HG03342 (cell line): ENCODE results near the gene ADAT3.
A peak's percentile ranks its signal among the peaks of the same experiment; 100 is the strongest.
"Not testable (repeated sequence)": the region's sequence is repeated elsewhere in the genome, so short reads cannot be mapped to it uniquely, and the experiment has no call there.

ENCODE experiments used
- ATAC-seq: cut with Tn5 transposase; IDR thresholded peaks from one replicate; pipeline ENCODE4 v1.9.1; 2021; ENCODE audit warnings: mild to moderate bottlenecking, moderate library complexity; ENCODE audit not compliant: unreplicated experiment

The ADAT3 gene

DNA sequence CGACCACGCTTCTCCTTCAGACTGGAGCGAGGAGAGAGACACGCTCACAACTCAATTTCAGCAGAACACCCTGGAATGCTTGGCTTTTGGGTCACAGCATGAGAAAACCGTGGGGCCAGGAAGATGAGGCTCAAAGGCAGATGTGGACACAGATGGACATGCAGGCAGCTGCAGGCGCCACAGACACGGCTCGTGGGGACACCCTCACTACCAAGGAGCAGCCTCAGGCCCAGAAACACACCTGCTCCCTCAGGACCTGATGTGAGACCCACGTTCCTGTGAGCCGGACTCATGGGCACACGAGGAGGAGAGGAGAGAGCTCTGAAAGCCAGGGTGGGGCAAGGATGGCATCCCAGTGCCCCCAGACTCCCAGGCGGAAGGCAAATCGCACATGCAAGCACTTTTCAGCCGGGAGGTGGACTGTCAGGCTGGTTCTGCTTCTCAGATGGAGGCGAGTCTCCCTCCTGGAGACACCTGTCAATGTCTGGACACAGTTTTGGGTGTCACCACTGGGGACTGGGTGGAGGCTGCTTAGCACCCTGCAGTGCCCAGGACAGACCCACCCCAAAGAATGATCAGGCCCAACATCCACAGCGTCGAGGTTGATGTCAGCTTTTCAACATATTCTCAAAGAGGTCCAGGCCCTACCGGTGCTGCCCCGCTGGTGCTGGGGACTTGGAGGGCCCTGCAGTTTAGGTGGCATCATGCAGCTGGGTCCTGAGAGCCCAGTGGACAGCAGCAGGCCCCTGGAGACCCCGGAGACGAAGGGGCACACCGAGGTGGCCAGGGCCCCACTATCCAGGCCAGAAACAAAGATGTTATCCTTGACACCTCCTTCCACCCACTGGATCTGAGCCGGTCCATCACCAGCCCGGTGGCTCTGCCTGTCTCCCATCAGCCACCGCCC, 22.2 kb upstream of the ADAT3 start:
- no peak for ATAC-seq

DNA sequence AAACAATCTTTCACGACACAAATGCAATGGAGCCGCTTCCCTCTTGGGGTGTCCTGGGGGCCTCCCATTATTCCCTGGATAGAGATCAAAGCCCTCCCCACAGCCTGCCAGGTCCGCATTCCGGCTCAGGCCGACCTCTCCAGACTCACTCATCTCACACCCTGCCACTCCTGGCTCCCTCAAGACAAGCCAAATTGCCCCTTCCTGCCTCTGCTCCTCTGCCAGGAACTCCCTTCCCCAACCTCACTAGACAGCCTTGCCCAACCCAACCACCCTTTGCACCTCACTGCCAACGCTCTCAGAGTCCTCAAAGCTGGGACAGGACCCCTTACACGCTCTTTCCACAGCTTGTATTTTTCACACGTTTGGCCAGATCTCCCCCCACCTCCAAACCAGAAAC, 21.4 kb upstream of the ADAT3 start:
- ATAC-seq, result no peak

DNA sequence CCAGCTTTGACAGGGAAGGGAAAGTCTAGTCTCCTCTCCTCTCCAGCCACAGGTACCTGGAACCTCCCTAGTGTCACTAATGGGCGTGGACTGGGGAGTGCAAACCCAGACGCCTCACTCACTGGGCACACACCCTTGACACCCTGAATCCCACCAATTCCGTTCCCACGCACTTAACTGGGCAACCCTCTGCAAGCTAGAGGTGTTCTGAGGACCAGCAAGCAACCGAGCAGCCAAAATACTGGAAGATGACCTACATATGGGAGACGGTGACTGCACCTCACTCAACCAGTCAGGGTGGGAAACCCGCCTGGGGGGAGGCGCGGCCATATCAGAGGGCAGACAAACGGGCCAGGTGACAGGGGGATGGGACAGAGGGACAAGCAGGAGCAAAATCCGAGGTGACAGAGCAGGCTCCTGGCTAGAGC, 20.9 kb upstream of the ADAT3 start:
- no peak for ATAC-seq

DNA sequence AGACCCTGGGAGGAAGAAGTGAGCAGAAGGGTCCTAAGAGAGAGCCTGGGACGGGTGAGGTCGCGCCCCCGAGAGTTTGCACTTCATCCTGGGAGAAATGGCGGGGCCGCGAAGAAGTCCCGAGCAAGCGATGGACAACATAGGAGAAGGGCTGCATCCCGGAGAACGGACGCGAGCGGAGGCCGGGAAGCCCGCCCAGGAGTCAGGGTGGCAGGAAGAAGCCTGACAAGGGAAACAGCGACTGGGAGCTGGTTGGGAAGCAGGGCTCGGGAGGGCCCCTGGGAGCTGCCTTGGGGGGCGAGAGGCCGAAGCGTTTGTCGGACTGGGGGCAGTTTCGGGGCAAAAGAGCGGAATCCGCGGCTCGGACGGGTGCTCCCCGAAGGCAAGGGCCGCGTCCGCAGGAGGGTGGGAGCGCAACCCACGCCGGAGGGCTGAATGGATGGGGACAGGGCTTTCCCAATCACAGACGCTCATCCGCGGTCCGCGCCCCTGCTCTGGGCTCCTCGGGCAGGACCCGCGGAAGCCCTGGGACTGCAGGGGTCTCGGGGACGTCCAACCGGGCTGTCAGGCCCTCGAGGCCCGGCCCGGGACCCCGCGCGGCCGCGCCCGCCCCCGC, 20.4 kb upstream of the ADAT3 start:
- ATAC-seq, result no peak

DNA sequence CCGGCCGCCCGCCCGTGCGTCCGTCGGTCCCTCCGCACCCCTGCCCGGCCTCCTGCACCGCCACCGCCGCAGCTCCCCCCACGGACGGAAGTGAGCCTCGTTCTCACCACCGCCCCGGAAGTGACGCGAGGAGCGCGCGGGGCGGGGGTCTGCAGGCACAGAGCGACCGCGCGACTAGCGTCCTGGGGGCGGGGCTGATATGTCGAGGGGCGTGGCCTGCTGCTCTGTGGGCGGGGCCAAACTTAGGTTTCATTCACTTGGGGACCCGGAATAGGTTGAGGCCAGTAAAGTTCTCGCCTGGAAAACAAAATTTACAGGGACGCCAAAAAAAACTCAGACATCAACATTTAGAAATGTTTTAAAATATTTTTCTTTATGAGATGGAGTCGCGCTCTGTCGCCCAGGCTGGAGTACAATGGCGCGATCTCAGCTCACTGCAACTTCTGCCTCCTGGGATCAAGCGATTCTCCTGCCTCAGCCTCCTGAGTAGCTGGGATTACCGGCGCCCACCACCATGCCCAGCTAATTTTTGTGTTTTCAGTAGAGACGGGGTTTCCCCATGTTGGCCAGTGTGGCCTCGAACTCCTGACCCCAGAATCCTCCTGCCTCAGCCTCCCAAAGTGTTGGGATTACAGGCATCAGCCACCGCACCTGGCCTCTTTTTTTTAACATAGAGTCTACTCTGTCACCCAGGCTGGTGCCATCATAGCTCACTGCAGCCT, 19.6 kb upstream of the ADAT3 start, which contains the start of gene ABHD17A:
ABHD17A (minus strand) TSS at position 99 of the 722 bp plus-strand sequence. CDS start 3,930 bp downstream, outside the sequence.
- ATAC-seq, result peak; percentile 77

DNA sequence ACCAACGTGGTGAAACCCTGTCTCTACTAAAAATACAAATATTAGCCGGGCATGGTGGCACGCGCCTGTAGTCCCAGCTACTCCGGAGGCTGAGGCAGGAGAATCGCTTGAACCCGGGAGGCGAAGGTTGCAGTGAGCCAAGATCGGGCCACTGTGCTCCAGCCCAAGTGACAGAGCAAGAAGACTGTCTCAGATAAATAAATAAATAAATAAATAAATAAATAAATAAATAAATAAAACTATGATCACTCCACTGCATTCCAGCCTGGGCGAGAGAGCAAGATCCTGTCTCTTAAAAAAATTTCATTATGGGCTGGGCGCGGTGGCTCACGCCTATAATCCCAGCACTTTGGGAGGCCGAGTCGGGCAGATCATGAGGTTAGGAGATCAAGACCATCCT, 18.8 kb upstream of the ADAT3 start:
- not testable (repeated sequence) for ATAC-seq

DNA sequence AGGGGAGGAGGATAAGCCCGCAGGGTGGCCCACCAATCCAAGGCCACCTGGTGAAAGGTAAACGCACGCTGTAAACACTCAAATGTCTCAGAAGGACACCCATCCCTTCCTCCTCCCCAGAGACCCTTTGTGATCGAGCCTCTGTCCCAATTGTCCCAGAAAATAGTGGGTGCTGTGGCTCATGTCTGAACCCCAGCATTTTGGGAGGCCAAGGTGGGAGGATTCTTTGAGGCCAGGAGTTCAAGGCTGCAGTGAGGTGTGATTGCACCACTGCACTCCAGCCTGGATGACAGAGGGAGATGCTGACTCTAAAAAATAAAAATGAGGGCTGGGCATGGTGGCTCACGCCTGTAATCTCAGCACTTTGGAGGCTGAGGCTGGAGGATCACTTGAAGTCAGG, 16.8 kb upstream of the ADAT3 start:
- no peak for ATAC-seq

DNA sequence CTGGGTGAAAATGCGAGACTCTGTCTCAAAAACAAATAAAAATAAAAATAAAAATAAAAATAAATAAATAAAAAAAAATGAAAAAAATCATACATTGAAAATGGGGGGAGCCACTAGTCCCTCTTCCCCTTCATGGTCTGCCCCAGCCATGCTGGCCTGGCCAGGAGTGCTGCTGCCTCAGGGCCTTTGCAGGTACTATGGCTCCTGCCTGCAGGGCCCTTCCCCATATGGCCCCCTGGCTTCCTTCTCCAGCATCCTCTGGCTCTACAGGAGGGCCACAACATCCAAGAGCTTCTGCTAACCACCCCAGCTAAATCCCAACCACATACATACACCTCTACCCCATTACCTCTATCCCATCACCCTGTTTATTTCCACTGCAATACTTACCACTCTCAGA, 15.3 kb upstream of the ADAT3 start:
- no peak for ATAC-seq

DNA sequence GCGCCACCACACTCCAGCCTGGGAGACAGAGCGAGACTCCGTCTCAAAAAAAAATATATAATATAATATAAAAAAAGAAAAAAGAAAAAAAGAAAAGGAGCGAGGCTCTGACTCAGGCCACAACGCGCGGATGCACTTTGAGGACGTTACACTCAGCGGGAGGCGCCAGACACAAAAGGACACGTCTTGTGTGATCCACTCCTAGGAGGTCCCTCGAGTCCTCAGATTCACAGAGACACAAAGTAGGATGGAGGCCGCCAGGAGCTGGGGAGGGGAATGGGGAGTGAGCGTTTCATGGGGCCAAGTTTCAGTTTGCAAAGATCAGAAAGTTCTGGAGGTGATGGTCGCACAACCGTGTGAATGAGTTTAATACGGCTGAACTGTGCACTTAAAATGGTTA, 11.4 kb upstream of the ADAT3 start:
- ATAC-seq, result no peak

DNA sequence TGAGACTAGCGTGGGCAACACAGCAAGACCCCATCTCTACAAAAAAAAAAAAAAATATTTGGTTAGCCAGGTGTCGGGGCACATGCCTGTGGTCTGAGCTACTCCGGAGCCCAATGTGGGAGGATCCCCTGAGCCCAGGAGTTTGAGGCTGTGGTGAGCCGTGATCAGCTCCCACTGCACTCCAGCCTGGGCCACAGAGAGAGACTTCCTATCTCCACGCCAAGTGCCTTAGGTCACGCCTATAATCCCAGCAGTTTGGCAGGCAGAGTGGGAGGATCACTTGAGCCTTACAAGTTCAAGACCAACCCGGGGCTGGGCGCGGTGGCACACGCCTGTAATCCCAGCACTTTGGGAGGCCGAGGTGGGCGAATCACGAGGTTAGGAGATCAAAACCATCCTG, 8.7 kb upstream of the ADAT3 start:
- no peak for ATAC-seq

DNA sequence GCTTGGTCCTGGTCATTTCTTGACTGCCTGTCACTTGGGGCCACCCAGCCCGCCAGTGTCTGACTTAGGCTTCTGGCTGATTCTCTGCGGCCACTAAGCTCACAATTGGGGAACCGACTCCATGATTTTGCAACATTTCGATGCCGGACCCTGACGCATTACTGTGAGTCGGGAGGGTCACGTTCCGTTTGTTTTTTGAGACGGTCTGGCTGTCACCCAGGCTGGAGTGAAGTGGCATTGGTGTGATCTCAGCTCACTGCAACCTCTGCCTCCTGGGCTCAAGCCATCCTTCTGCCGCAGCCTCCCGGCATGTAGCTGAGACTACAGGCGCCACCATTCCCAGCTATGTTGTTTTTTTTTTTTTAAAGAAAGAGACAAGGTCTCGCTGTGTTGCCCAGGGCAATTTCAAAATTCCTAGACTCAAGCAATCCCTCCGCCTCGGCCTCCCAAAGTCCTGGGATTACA, 3.2 kb upstream of the ADAT3 start:
- no peak for ATAC-seq

DNA sequence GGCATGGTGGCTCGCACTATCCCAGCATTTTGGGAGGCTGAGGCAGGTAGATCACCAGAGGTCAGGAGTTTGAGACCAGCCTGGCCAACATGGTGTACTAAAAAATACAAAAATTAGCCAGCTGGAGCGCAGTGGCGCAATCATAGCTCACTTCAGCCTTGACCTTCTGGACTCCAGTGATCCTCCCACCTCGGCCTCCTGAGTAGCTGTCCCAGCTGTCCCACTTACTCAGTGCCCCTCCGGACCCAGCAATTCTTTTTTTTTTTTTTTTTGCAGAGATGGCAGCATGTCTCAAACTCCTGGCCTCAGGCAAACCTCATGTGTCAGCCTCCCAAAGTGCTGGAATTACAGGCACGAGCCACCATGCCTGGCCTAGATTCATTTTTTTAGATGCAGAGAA, 2.3 kb upstream of the ADAT3 start:
- no peak for ATAC-seq

DNA sequence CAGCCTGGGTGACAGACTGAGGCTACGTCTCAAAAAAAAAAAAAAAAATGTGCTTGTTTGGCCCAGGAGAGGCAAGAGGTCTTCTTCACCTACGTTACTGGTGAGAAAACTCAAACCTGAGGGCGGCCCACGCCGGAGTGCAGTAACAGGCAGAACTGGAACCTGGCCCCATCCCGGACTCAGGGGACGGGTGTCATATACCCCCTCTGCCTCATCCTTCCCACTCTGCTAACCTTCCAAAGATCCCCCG, 414 bp upstream of the ADAT3 start:
- no peak for ATAC-seq

DNA sequence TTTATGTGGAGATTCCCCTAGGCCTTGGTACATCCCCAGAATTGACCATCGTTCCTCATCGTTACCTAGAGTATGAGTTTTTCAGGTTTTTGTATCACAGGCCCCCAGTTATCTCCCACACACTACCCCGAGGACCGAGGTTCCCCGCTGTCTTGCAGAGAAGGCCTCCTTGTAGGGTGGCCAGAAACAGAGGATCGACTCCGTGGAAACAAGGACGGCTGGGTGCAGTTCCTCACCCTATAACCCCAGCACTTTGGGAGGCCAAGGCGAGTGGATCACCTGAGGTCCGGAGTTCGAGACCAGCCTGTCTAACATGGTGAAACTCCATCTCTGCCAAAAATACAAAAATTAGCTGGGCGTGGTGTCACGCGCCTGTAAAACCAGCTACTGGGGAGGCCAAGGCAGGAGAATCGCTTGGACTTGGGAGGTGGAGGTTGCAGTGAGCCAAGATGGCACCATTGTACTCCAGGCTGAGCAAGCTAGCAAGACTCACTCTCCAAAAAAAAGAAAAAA, 720 bp downstream of the ADAT3 start:
- ATAC-seq, result no peak

DNA sequence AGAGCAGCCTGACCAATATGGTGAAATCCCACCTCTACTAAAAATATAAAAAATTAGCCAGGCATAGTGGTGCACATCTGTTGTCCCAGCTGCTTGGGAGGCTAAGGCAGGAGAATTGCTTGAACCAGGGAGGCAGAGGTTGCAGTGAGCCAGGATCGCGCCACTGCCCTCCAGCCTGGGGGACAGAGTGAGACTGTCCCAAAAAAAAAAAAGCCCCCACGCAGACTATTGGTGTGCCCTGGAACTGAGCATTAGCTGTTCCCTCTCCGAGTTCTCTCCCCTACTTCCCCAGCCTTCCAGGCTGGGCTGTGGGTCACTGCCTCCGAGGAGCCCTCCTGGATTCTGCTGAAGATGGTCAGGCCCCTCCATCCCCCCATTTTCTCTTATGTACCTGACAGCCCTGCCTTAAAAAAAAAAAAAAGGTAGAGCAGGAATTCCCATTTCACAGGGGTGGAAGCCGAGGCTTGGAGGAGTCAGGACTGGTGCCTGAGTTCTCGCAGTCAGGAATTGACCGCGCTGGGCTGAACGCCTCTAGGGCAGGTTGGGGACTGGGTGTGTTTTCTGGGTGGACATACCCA, 1.9 kb downstream of the ADAT3 start:
- ATAC-seq, result no peak

DNA sequence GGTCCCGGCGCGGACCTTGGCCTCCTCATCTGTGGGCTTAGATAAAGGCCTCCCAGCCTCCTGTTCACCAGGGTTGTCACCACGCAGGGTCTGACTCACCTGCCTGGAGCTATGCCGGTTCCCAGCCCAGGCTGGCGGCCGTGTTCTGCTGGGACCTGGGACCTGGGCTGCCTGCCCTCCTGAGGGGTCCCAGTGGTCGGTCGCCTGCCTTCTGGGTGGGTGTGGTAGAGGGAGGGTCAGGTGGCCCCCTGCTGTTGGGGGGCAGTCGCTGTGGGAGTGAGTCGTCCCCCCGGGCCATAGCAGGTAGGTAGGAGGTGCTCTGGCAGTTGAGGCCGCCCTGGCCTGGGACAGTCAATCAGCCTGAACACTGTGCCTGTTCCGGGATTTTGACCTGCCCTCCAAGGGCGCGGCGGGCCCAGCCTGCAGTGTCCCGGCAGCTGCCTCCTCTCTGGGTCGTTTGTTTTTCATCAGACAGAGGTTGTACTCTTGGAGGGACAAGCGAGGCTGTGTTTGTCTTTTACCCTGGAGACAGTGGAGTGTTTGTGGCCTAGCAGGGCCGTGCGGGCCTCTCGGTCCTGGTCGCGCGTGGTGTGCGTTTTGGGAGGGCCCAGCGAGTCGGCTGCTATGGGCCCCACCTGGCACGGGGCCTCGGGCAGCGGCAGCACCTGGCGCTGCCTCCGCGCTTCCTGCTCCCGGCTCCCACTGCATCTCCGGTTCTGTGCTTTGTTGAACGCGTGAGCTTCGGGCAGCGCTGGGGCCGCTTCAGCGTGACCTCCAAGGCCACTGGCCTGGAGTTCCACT, 2.6 kb downstream of the ADAT3 start:
- ATAC-seq, result no peak

DNA sequence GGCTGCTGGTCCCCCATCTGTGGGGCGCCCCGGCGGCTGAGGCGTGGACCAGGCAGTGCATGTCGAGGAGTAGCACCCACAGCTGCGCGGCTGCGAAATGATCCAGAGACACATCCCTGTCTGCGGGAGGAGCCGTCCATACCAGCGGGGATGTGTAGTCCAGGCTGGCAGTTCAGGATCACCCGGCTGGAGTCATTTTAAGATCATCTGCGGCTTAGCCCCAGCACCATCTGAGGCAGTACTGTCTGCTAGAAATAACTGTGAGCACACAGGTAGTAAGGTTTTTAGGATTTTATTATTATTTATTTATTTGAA, 3.1 kb downstream of the ADAT3 start:
- ATAC-seq, result no peak

DNA sequence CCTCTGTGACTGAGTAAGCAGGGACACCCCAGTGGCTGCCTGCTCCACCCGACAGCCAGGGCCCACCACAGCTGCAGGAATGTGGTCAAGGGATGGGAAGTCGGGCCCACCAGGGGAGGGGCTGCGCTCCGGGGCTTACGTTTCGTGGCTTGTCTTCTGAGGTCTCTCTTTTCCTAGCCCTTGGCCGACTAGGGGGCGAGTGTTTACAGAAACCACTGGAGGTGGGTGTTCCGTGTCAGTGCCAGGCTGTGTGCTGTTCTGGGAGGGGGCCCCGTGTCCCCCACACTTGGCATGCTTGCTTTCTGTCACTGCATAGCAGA, 4.5 kb downstream of the ADAT3 start:
- no peak for ATAC-seq

DNA sequence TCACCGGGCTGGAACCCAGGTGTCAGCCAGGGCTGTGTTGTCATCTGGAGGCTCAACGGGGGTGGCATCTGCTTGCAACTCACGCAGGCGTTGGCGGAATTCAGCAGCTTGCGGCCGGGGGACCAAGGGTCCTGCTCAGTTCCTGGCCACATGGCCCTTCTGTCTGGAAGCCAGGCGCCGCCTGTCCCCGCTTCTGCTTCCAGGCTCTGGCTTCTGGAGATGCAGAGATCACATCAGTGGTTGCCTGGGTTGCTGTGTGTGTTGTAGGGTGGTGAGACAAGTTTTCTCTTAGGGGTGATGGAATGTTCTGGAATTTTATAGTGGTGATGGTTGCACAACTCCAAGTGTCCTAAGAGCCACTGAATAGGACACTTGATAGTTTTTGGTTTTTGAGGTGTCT, 5.0 kb downstream of the ADAT3 start:
- no peak for ATAC-seq

DNA sequence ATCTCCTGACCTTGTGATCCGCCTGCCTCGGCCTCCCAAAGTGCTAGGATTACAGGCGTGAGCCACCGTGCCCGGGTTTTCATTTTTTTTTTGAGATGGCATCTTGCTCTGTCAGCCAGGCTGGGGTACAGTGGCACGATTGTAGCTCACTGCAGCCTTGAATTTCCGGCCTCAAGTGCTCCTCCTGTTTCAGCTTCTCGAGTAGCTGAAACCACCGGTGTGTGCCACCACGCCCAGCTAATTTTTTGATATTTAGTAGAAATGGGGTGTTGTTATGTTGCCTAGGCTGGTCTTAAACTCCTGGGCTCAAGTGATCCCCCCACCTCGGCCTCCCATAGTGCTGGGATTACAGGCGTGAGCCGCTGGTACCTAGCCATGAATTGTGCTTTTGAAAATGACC, 5.9 kb downstream of the ADAT3 start:
- ATAC-seq, result no peak

DNA sequence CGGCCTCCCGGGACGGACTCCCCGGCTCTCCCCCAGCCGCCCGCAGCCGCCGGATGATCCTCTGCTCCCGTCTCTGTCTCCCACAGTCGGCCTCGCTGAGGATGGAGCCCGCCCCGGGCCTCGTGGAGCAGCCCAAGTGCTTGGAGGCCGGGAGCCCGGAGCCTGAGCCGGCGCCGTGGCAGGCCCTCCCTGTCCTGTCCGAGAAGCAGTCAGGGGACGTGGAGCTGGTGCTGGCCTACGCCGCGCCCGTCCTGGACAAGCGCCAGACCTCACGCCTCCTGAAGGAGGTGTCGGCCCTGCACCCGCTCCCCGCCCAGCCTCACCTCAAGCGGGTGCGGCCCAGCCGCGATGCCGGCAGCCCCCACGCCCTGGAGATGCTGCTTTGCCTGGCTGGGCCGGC, 6.8 kb downstream of the ADAT3 start:
- ATAC-seq, result no peak
